ENCODE results near the gene ORM1.

GRCh38 chr9:114276908-114277821 lies 45.7 kb upstream of the ORM1 start:
- TF ChIP-seq CTCF (IDR thresholded peaks at IDR 0.05), result no peak
- TF ChIP-seq POLR2A (IDR thresholded peaks at IDR 0.05), result no peak
